Endodermal cell (in vitro differentiated cells): ENCODE measurements around the gene ALDH5A1. TPM values are rescaled to one million over a fixed set of nuclear protein-coding genes. Genes with fewer than 3 reads are reported as not detected.

ENCODE experiments used
- DNase-seq: peaks from one replicate; pipeline ENCODE4 v3.0.0-alpha.2; 2017
- H3K27ac ChIP-seq: 2 replicates; pipeline ENCODE4 v1.5.1; 2013; ENCODE audit warnings: mild to moderate bottlenecking, low read depth, low read length, moderate library complexity
- H3K27me3 ChIP-seq: 2 replicates; pipeline ENCODE4 v1.6.1; 2013; ENCODE audit warnings: mild to moderate bottlenecking, low read length, moderate library complexity; ENCODE audit not compliant: insufficient read depth, control insufficient read depth, poor library complexity, severe bottlenecking
- H3K36me3 ChIP-seq: 2 replicates; pipeline ENCODE4 v1.7.0; 2013; ENCODE audit warnings: mild to moderate bottlenecking, low read length, moderate library complexity; ENCODE audit not compliant: control insufficient read depth, insufficient read depth
- H3K4me1 ChIP-seq: one replicate; pipeline ENCODE4 v1.7.0; 2013; ENCODE audit warnings: low read length; ENCODE audit not compliant: control insufficient read depth, insufficient read depth
- H3K4me3 ChIP-seq: 2 replicates; pipeline ENCODE4 v1.5.1; 2013; ENCODE audit warnings: mild to moderate bottlenecking, low read length, moderate library complexity
- H3K9ac ChIP-seq: 2 replicates; pipeline ENCODE4 v1.6.1; 2013; ENCODE audit warnings: mild to moderate bottlenecking, low read length, moderate library complexity; ENCODE audit not compliant: poor library complexity, severe bottlenecking; ENCODE audit errors: extremely low read depth
- H3K9me3 ChIP-seq: 2 replicates; pipeline ENCODE4 v1.6.1; 2013; ENCODE audit warnings: mild to moderate bottlenecking, low read length, moderate library complexity; ENCODE audit not compliant: control insufficient read depth
- H3K27ac Mint-ChIP-seq: 2 replicates; pipeline ENCODE4 v1.8.0; 2020; ENCODE audit warnings: mixed read lengths
- H3K27me3 Mint-ChIP-seq: 2 replicates; pipeline ENCODE4 v1.8.0; 2021; ENCODE audit warnings: mild to moderate bottlenecking, mixed read lengths; ENCODE audit not compliant: insufficient read depth
- H3K36me3 Mint-ChIP-seq: 2 replicates; pipeline ENCODE4 v1.8.0; 2020; ENCODE audit warnings: low read depth, mixed read lengths
- H3K4me1 Mint-ChIP-seq: 2 replicates; pipeline ENCODE4 v1.8.0; 2020; ENCODE audit warnings: mixed read lengths
- H3K4me3 Mint-ChIP-seq: 2 replicates; pipeline ENCODE4 v1.8.0; 2020; ENCODE audit warnings: mild to moderate bottlenecking, moderate library complexity, mixed read lengths
- H3K9me3 Mint-ChIP-seq: 2 replicates; pipeline ENCODE4 v1.8.0; 2020; ENCODE audit warnings: mild to moderate bottlenecking, mixed read lengths
- WGBS, 2 experiments: methylation state at CpG; one replicate each; pipeline versions ENCODE4 v1.1.5 to v1.1.7; 2013; ENCODE audit warnings: missing lambda C conversion rate in 2 of 2, mixed read lengths in 1 of 2; ENCODE audit not compliant: insufficient coverage in 1 of 2, insufficient read length in 1 of 2; 5-methylcytosine and 5-hydroxymethylcytosine counted together
- total RNA-seq, 2 donors: library from RNA; stranded (reverse); fragmentation: NEBNext Ultra II Directional in 1 of 2; extraction: Animal tissue kit (Norgen Biotek cat#: 25700) in 1 of 2; gene quantifications; 2 replicates in 1 of 2; 3 replicates in 1 of 2; pipeline ENCODE4 v1.2.1, GENCODE V29; 2021
- TF ChIP-seq, protein P1 (sequence below): fragments of 200-600 bp; sonication (generic); conservative IDR thresholded peaks from 2 replicates; pipeline ENCODE4 v1.5.0; 2021; ENCODE audit warnings: antibody characterized with exemption, mild to moderate bottlenecking

The ALDH5A1 gene
- total RNA-seq, 2 donors from 2014 or later, result 7.1 to 9.6 TPM

DNA sequence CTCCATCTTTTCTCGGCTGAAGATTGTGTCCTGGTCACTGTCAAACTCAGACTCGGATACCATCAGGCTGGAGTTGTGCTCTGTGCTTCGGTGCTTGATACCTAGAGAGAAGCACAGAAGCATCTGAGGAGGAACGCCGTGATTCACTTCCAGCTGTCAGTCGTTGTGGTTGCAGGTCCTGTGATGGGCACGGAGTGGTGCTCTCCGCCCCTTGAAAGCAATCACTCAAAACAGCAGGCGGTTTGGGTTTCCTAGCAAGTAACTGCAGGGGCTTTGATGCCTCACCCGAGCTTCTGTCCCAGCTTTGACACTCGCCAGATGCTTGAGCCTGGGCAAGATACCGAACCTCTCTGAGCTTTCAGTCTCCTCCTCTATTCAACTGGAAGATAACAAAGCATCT is 52.5 kb downstream of the ALDH5A1 start:
- no peaks in the 10 kb centered on the region for H3K9me3 Mint-ChIP-seq
- DNase-seq, result peak; percentile 88
- peaks cover 5% of the 10 kb centered on the region for H3K9me3 ChIP-seq

GRCh38 chr6:24549158-24549557 is 54.4 kb downstream of the ALDH5A1 start:
- no peak for DNase-seq
- Histone ChIP-seq H3K9ac (no peak overlapping the region), H3K4me1 (no peaks in the 10 kb centered on the region), H3K36me3 (no peaks in the 10 kb centered on the region), H3K27ac (no peak overlapping the region), H3K9me3 (no peaks in the 10 kb centered on the region), H3K4me3 (no peak overlapping the region), H3K27me3 (peaks cover 8% of the 10 kb centered on the region)
- Mint-ChIP-seq H3K4me1 (peaks cover 9% of the 10 kb centered on the region), H3K27me3 (peaks cover 7% of the 10 kb centered on the region), H3K36me3 (no peaks in the 10 kb centered on the region), H3K27ac (no peak overlapping the region), H3K9me3 (no peaks in the 10 kb centered on the region), H3K4me3 (no peak overlapping the region)
- TF ChIP-seq, protein P1, sequence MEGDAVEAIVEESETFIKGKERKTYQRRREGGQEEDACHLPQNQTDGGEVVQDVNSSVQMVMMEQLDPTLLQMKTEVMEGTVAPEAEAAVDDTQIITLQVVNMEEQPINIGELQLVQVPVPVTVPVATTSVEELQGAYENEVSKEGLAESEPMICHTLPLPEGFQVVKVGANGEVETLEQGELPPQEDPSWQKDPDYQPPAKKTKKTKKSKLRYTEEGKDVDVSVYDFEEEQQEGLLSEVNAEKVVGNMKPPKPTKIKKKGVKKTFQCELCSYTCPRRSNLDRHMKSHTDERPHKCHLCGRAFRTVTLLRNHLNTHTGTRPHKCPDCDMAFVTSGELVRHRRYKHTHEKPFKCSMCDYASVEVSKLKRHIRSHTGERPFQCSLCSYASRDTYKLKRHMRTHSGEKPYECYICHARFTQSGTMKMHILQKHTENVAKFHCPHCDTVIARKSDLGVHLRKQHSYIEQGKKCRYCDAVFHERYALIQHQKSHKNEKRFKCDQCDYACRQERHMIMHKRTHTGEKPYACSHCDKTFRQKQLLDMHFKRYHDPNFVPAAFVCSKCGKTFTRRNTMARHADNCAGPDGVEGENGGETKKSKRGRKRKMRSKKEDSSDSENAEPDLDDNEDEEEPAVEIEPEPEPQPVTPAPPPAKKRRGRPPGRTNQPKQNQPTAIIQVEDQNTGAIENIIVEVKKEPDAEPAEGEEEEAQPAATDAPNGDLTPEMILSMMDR, result no peak
- 96 to 100% methylated on average over 1 of the region's 1 CpG for WGBS, 2 experiments

More for the DNA sequence above, 52.5 kb downstream of the ALDH5A1 start:
- no peak overlapping the region for H3K27ac ChIP-seq
- no peak overlapping the region for H3K4me3 ChIP-seq
- no peaks in the 10 kb centered on the region for H3K36me3 ChIP-seq
- 34 to 40% methylated on average over 8 to 12 of the region's 12 CpGs for WGBS, 2 experiments
- H3K4me3 Mint-ChIP-seq, result no peak overlapping the region
- peaks cover 9% of the 10 kb centered on the region for H3K4me1 Mint-ChIP-seq
- no peak overlapping the region for H3K27ac Mint-ChIP-seq
- H3K27me3 ChIP-seq, result peaks cover 8% of the 10 kb centered on the region
- peaks cover 7% of the 10 kb centered on the region for H3K27me3 Mint-ChIP-seq
- no peaks in the 10 kb centered on the region for H3K36me3 Mint-ChIP-seq
- no peaks in the 10 kb centered on the region for H3K4me1 ChIP-seq
- TF ChIP-seq, protein P1, result peak; percentile 54
- no peak overlapping the region for H3K9ac ChIP-seq

DNA sequence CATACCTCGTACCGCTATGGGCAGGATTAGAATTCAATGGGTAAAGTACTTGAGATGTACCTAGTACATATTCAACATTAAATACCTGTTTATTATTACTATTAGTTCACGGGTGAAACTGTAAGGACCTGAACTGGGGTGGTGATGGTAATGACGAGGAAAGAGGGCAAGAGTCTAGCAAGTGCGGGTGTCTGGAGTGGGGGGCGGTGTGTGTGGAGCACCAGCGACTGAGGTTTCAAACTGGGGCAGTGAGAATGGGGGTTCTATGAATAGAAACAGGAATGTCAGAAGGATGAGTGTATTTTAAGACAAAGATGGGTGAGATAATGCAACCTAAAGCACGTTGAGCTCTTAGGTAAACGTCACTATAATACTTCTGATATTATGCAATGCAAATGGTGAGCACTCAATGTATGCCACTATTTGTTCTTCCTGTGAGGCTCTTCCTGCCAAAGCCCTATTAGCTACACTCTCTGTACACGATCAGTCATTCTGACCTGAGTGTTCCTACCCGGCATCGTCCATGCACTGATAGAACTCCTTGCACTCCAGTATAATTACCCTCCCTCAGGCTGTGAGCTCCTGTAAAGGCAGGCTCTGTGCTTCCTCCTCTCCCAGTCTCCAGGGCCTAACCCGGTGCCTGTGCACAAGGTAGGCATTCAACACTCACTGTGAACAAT is 55.0 kb downstream of the ALDH5A1 start:
- H3K27me3 ChIP-seq, result peaks cover 8% of the 10 kb centered on the region
- no peak overlapping the region for H3K4me3 Mint-ChIP-seq
- H3K9me3 Mint-ChIP-seq, result no peaks in the 10 kb centered on the region
- H3K27ac Mint-ChIP-seq, result no peak overlapping the region
- H3K9ac ChIP-seq, result no peak overlapping the region
- H3K36me3 Mint-ChIP-seq, result no peaks in the 10 kb centered on the region
- H3K27ac ChIP-seq, result no peak overlapping the region
- 89 to 93% methylated on average over 13 of the region's 13 CpGs for WGBS, 2 experiments
- H3K4me3 ChIP-seq, result no peak overlapping the region
- no peaks in the 10 kb centered on the region for H3K36me3 ChIP-seq
- no peaks in the 10 kb centered on the region for H3K9me3 ChIP-seq
- peaks cover 7% of the 10 kb centered on the region for H3K27me3 Mint-ChIP-seq
- TF ChIP-seq, protein P1, result no peak
- no peaks in the 10 kb centered on the region for H3K4me1 ChIP-seq
- no peak for DNase-seq
- peaks cover 9% of the 10 kb centered on the region for H3K4me1 Mint-ChIP-seq
